Panc1 (cell line): ENCODE data around the gene CDH8. TPM values are rescaled to one million over a fixed set of nuclear protein-coding genes. Genes with fewer than 3 reads are reported as not detected.

Experiments
- ATAC-seq: fragments of 200-7000 bp; cut with Tn5 transposase; 2 replicates; pipeline ENCODE4 v1.9.1; 2020; ENCODE audit warnings: mild to moderate bottlenecking, moderate library complexity
- BruUV-seq: library from RNA; stranded (reverse); fragments of 400-500 nt; replicated peaks from 2 replicates; lab custom pipeline; 2021; lab: Mats Ljungman, UMichigan
- CTCF ChIA-PET: fragments of 300-600 bp; sonication (Branson Sonifier 250); formaldehyde crosslinking; loops from one replicate; lab custom pipeline; 2022; ENCODE audit warnings: antibody characterized with exemption; lab: Charles Lee
- POLR2A ChIA-PET: fragments of 300-600 bp; sonication (Branson Sonifier 250); formaldehyde crosslinking; loops from one replicate; lab custom pipeline; 2022; ENCODE audit warnings: antibody characterized with exemption; lab: Charles Lee
- DNase-seq: peaks from one replicate; pipeline ENCODE4 v3.0.0-alpha.2; 2010; ENCODE audit warnings: low read depth, low spot score
- H3K27ac ChIP-seq: 2 replicates; pipeline ENCODE4 v1.5.1; 2011; ENCODE audit warnings: mild to moderate bottlenecking, low read length, inconsistent platforms
- H3K27me3 ChIP-seq: fragments of 200-500 bp; sonication (Bioruptor generic); 2 replicates; pipeline ENCODE4 v1.6.0; 2014; ENCODE audit warnings: low read length, inconsistent platforms; ENCODE audit not compliant: control insufficient read depth, insufficient read depth
- H3K36me3 ChIP-seq: fragments of 200-500 bp; sonication (Bioruptor generic); 2 replicates; pipeline ENCODE4 v1.5.1; 2014; ENCODE audit warnings: inconsistent platforms, mild to moderate bottlenecking, low read length, moderate library complexity; ENCODE audit not compliant: control insufficient read depth, insufficient read depth
- H3K4me1 ChIP-seq: 2 replicates; pipeline ENCODE4 v1.5.1; 2011; ENCODE audit warnings: inconsistent platforms, mild to moderate bottlenecking, low read length, moderate library complexity; ENCODE audit not compliant: control insufficient read depth, insufficient read depth
- H3K4me3 ChIP-seq, 2 experiments: 2 replicates each; pipeline ENCODE4 v1.5.1; 2011 to 2012; ENCODE audit warnings: low read depth in 2 of 2, low read length in 2 of 2, mild to moderate bottlenecking in 2 of 2, inconsistent platforms in 1 of 2, moderate library complexity in 1 of 2
- H3K9me3 ChIP-seq: fragments of 200-500 bp; sonication (Bioruptor generic); 2 replicates; pipeline ENCODE4 v1.5.1; 2014; ENCODE audit warnings: low read depth, mild to moderate bottlenecking, inconsistent platforms, low read length, moderate library complexity; ENCODE audit not compliant: control insufficient read depth, insufficient read depth
- CTCF ChIP-seq: fragments of 450-650 bp; IDR thresholded peaks from 2 replicates; pipeline ENCODE4 v1.5.1; 2017; ENCODE audit warnings: mild to moderate bottlenecking
- POLR2AphosphoS5 ChIP-seq: IDR thresholded peaks from 2 replicates; pipeline ENCODE4 v1.6.1; 2012; ENCODE audit warnings: mild to moderate bottlenecking, low read depth, low read length, moderate library complexity
- REST ChIP-seq, 2 experiments: IDR thresholded peaks; 2 replicates each; pipeline ENCODE4 v1.6.1; 2011 to 2012; ENCODE audit warnings: low read depth in 2 of 2, control low read depth in 1 of 2, low read length in 1 of 2, mild to moderate bottlenecking in 1 of 2, moderate library complexity in 1 of 2; ENCODE audit not compliant: insufficient read depth in 1 of 2
- SIN3A ChIP-seq: IDR thresholded peaks from 2 replicates; pipeline ENCODE4 v1.6.1; 2012; ENCODE audit warnings: low read depth, mild to moderate bottlenecking, low read length, moderate library complexity, borderline replicate concordance; ENCODE audit not compliant: insufficient read depth
- TCF7L2 ChIP-seq: IDR thresholded peaks from 2 replicates; pipeline ENCODE4 v1.6.1; 2011; ENCODE audit warnings: mild to moderate bottlenecking, low read depth, low read length, inconsistent platforms
- in situ Hi-C: cut with HindIII; loops from 2 replicates; pipeline ENCODE4 v1.10.0; 2016; ENCODE audit warnings: low sequenced_read_pairs, low pct_unique_long_range_greater_than_20kb
- intact Hi-C: fragments of 100-400 bp; cut with micrococcal nuclease; formaldehyde crosslinking; loops from one replicate; pipeline ENCODE4 v1.10.0; 2022; ENCODE audit not compliant: unreplicated experiment
- total RNA-seq: library from RNA; stranded (reverse); gene quantifications from one replicate; pipeline ENCODE4 v1.2.1, GENCODE V29; 2021; ENCODE audit not compliant: unreplicated experiment

Gene CDH8
- total RNA-seq, 1 experiment from 2014 or later, result 0.21 TPM

GRCh38 chr16:61644736-61645135, 391.5 kb downstream of the CDH8 start:
- no TSS peak for BruUV-seq
- in situ Hi-C loops (no loop called here), intact Hi-C loops (no loop called here)
- DNase-seq (no peak), ATAC-seq (no peak)
- H3K27ac ChIP-seq, result no peak overlapping the region
- no peaks in the 10 kb centered on the region for H3K36me3 ChIP-seq
- H3K4me1 ChIP-seq, result no peaks in the 10 kb centered on the region
- no peak overlapping the region for H3K4me3 ChIP-seq
- POLR2A ChIA-PET, result no interaction called here
- H3K27me3 ChIP-seq, result no peaks in the 10 kb centered on the region
- TF ChIP-seq REST (IDR thresholded peaks at IDR 0.05; ENCODE audit: insufficient read depth in 1 of 2, low read depth in 2 of 2, low read length in 1 of 2) (no peak), CTCF (no peak), TCF7L2 (no peak), POLR2AphosphoS5 (no peak), SIN3A (no peak)
- CTCF ChIA-PET, result no interaction called here
- H3K9me3 ChIP-seq, result no peaks in the 10 kb centered on the region

- no peak for DNase-seq
- POLR2A ChIA-PET, result no interaction called here
These were observed 418.9 kb downstream of the CDH8 start for GRCh38 chr16:61617219-61617783.

More at GRCh38 chr16:61617219-61617783, 418.9 kb downstream of the CDH8 start:
- TF ChIP-seq CTCF, result no peak
- no peak for TF ChIP-seq SIN3A
- no peak for TF ChIP-seq TCF7L2
- no peak for TF ChIP-seq REST (IDR thresholded peaks at IDR 0.05; ENCODE audit: insufficient read depth in 1 of 2, low read depth in 2 of 2, low read length in 1 of 2)
- TF ChIP-seq POLR2AphosphoS5, result no peak
- Histone ChIP-seq H3K4me3 (no peak overlapping the region), H3K9me3 (no peaks in the 10 kb centered on the region), H3K27ac (no peak overlapping the region), H3K4me1 (no peaks in the 10 kb centered on the region), H3K36me3 (no peaks in the 10 kb centered on the region), H3K27me3 (no peaks in the 10 kb centered on the region)
- in situ Hi-C loops, result no loop called here
- CTCF ChIA-PET, result no interaction called here
- BruUV-seq, result no TSS peak
- ATAC-seq, result no peak
- intact Hi-C loops, result no loop called here
